Ovary (tissue), 3 donors: ENCODE measurements around the gene EXOC7.

Experiments
- CTCF ChIP-seq, 3 donors: fragments of 450-650 bp in 2 of 3; fragments of 200-600 bp in 1 of 3; IDR thresholded peaks; one replicate each; pipeline versions ENCODE4 v1.5.1 to v1.8.0; 2016 to 2022; ENCODE audit warnings: antibody characterized with exemption in 3 of 3, mild to moderate bottlenecking in 1 of 3
- POLR2A ChIP-seq: fragments of 450-650 bp; IDR thresholded peaks from one replicate; pipeline ENCODE4 v1.6.1; 2017; ENCODE audit warnings: antibody characterized with exemption, mild to moderate bottlenecking, moderate library complexity
- donor health status: DM: no; HTN: no; CAD: no.

DNA sequence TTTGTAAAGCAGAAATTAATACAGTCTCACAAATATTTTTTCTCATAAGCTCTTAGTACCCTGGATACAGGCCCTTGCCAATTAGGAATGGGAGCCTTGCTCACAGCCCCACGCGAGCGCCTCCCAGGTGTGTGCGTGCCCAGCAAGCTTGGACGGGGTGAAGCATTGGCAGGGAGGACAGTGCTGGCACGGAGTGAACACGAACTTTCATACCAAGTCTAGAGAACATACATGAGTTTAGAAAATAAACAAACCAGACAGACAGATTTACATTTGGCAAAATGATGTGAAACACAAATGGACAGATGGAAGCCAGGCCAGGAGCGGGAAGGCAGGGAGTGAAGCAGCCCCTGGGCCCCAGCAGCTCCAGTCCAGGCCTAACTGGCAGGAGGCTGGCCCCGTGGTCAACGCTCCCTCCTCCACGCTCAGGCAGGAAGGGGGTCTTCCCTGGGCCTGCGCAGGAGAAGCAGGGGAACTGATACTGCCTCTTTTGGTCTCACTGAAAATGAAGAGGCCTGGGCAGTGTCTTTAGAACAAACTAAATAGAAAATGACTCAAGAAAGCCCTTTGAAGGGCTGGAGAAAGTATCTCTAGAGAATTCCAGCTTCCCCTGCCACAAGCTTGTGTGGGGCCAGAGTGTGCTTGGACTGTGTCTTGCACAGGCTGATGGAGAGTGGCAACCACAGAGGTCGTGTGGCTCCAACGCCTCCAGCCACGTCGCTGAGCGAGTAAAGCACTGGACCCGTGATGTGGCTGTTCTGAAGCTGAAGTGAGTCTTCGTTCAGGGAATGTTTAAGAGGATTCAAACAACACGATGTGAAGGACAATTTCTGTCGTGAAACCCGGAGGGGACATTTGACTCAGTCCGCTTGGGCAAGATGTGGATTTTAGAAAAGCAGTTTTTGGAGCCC lies 47.4 kb upstream of the EXOC7 start:
- no peak for TF ChIP-seq CTCF (IDR thresholded peaks at IDR 0.05)
- TF ChIP-seq POLR2A: no peak
